Ovary (tissue), 3 donors: ENCODE measurements around the gene SYNGAP1.

ENCODE experiments used
- EP300 ChIP-seq: sonication (generic); formaldehyde crosslinking; IDR thresholded peaks from one replicate; pipeline ENCODE4 v1.6.1; 2017; ENCODE audit warnings: antibody characterized with exemption
- POLR2A ChIP-seq: fragments of 450-650 bp; IDR thresholded peaks from one replicate; pipeline ENCODE4 v1.6.1; 2017; ENCODE audit warnings: antibody characterized with exemption, mild to moderate bottlenecking, moderate library complexity
- TF ChIP-seq, protein P1 (sequence below), 3 donors: fragments of 450-650 bp in 2 of 3; fragments of 200-600 bp in 1 of 3; IDR thresholded peaks; one replicate each; pipeline versions ENCODE4 v1.5.1 to v1.8.0; 2016 to 2022; ENCODE audit warnings: antibody characterized with exemption in 3 of 3, mild to moderate bottlenecking in 1 of 3
- donor health status: DM: no; HTN: no; CAD: no.

GRCh38 chr6:33433544-33434191 lies 13.8 kb downstream of the SYNGAP1 start:
- TF ChIP-seq, protein P1, sequence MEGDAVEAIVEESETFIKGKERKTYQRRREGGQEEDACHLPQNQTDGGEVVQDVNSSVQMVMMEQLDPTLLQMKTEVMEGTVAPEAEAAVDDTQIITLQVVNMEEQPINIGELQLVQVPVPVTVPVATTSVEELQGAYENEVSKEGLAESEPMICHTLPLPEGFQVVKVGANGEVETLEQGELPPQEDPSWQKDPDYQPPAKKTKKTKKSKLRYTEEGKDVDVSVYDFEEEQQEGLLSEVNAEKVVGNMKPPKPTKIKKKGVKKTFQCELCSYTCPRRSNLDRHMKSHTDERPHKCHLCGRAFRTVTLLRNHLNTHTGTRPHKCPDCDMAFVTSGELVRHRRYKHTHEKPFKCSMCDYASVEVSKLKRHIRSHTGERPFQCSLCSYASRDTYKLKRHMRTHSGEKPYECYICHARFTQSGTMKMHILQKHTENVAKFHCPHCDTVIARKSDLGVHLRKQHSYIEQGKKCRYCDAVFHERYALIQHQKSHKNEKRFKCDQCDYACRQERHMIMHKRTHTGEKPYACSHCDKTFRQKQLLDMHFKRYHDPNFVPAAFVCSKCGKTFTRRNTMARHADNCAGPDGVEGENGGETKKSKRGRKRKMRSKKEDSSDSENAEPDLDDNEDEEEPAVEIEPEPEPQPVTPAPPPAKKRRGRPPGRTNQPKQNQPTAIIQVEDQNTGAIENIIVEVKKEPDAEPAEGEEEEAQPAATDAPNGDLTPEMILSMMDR (IDR thresholded peaks at IDR 0.05) = no peak
- no peak for TF ChIP-seq POLR2A
- TF ChIP-seq EP300 = no peak
